Thyroid gland (tissue), 4 donors: Measurements from ENCODE around the gene ZCWPW2.

Experiments used
- CTCF ChIP-seq, 6 experiments: fragments of 200-600 bp in 3 of 6; fragments of 450-650 bp in 3 of 6; sonication (generic) in 3 of 6; IDR thresholded peaks; one replicate each; pipeline ENCODE4 v1.5.1; 2016 to 2019; ENCODE audit warnings: antibody characterized with exemption in 6 of 6, mild to moderate bottlenecking in 2 of 6, inconsistent platforms in 1 of 6, moderate library complexity in 1 of 6
- POLR2A ChIP-seq, 2 donors: fragments of 450-650 bp; IDR thresholded peaks; one replicate each; pipeline ENCODE4 v1.6.1; 2017; ENCODE audit warnings: antibody characterized with exemption in 2 of 2, mild to moderate bottlenecking in 2 of 2, moderate library complexity in 1 of 2

GRCh38 chr3:28495301-28495700 is 146.8 kb downstream of the ZCWPW2 start:
- TF ChIP-seq POLR2A (IDR thresholded peaks at IDR 0.05), result no peak
- TF ChIP-seq CTCF (IDR thresholded peaks at IDR 0.05), result no peak
